Measurements from ENCODE around the gene INPP5A. TPM values are rescaled to one million over a fixed set of nuclear protein-coding genes. Genes with fewer than 3 reads are reported as not detected.

The INPP5A gene
- total RNA-seq, 4 donors from 2014 or later = 34.8 to 80.8 (median 52.8) TPM

- 53 to 76% methylated on average over 6 to 16 of the region's 16 CpGs for WGBS, 2 donors (ENCODE audit: low coverage in 1 of 2)
- in situ Hi-C loops (cut with MboI; ENCODE audit: low pct_ligation_motif_present in 1 of 4, low pct_unique_long_range_greater_than_20kb in 1 of 4, low sequenced_read_pairs in 3 of 4) = loop anchor here in 3 of 4 donors (25.0 kb wide), 2 partner anchors 111 to 139 kb away; partner anchors contain the start of gene PWWP2B (in 2 of the 3)
- no peak overlapping the region for H3K27ac ChIP-seq
- intact Hi-C loops (cut with DNase I; ENCODE audit: low total_unique reads) = no loop called here
- no peaks in the 10 kb centered on the region for H3K36me3 ChIP-seq
- no peak for TF ChIP-seq POLR2A (IDR thresholded peaks at IDR 0.05)
- TF ChIP-seq POLR2AphosphoS5 (IDR thresholded peaks at IDR 0.05) = no peak
- TF ChIP-seq EP300 (IDR thresholded peaks at IDR 0.05; ENCODE audit: low read depth) = no peak
- TF ChIP-seq CTCF (IDR thresholded peaks at IDR 0.05) = no peak
- H3K4me1 ChIP-seq = no peaks in the 10 kb centered on the region
- H3K9me3 ChIP-seq = peaks cover 0 to 3% of the 10 kb centered on the region in 2 donors
- peak; percentile 7 for DNase-seq
- no peak overlapping the region for H3K4me3 ChIP-seq
- H3K27me3 ChIP-seq = peaks cover 18% of the 10 kb centered on the region
These were observed 10.9 kb upstream of the INPP5A start for GRCh38 chr10:132526676-132527075.

GRCh38 chr10:132527339-132528063, 10.1 kb upstream of the INPP5A start:
- Histone ChIP-seq H3K4me1 (no peaks in the 10 kb centered on the region), H3K27ac (peak overlapping the region in 1 of 4 donors; percentile 21), H3K4me3 (no peak overlapping the region), H3K36me3 (no peaks in the 10 kb centered on the region), H3K27me3 (peaks cover 18% of the 10 kb centered on the region), H3K9me3 (peaks cover 0 to 3% of the 10 kb centered on the region in 2 donors)
- intact Hi-C loops (cut with DNase I; ENCODE audit: low total_unique reads) = no loop called here
- WGBS, 2 donors (ENCODE audit: low coverage in 1 of 2) = 65% methylated on average over 21 of the region's 21 CpGs; no CpG with 5 or more reads in 1 of the 2 donors
- in situ Hi-C loops (cut with MboI; ENCODE audit: low pct_ligation_motif_present in 1 of 4, low pct_unique_long_range_greater_than_20kb in 1 of 4, low sequenced_read_pairs in 3 of 4) = loop anchor here in 3 of 4 donors (25.0 kb wide), 2 partner anchors 110 to 140 kb away; partner anchors contain the start of gene PWWP2B (in 2 of the 3)
- TF ChIP-seq EP300 (IDR thresholded peaks at IDR 0.05; ENCODE audit: low read depth) (no peak), POLR2A (IDR thresholded peaks at IDR 0.05) (no peak), CTCF (IDR thresholded peaks at IDR 0.05) (no peak), POLR2AphosphoS5 (IDR thresholded peaks at IDR 0.05) (no peak)
- DNase-seq = peak; percentile 5

GRCh38 chr10:132528064-132528691, 9.4 kb upstream of the INPP5A start:
- no peak overlapping the region for H3K4me3 ChIP-seq
- H3K36me3 ChIP-seq = no peaks in the 10 kb centered on the region
- in situ Hi-C loops (cut with MboI; ENCODE audit: low pct_ligation_motif_present in 1 of 4, low pct_unique_long_range_greater_than_20kb in 1 of 4, low sequenced_read_pairs in 3 of 4) = loop anchor here in 3 of 4 donors (25.0 kb wide), 2 partner anchors 109 to 141 kb away; partner anchors contain the start of gene PWWP2B (in 2 of the 3)
- 48 to 60% methylated on average over 1 to 11 of the region's 11 CpGs for WGBS, 2 donors (ENCODE audit: low coverage in 1 of 2)
- H3K27ac ChIP-seq = peak overlapping the region in 1 of 4 donors; percentile 21
- peaks cover 18% of the 10 kb centered on the region for H3K27me3 ChIP-seq
- DNase-seq = peak; percentile 4
- peaks cover 0 to 3% of the 10 kb centered on the region in 2 donors for H3K9me3 ChIP-seq
- intact Hi-C loops (cut with DNase I; ENCODE audit: low total_unique reads) = no loop called here
- no peaks in the 10 kb centered on the region for H3K4me1 ChIP-seq
- no peak for TF ChIP-seq POLR2A (IDR thresholded peaks at IDR 0.05)
- TF ChIP-seq CTCF (IDR thresholded peaks at IDR 0.05) = no peak
- TF ChIP-seq POLR2AphosphoS5 (IDR thresholded peaks at IDR 0.05) = no peak
- no peak for TF ChIP-seq EP300 (IDR thresholded peaks at IDR 0.05; ENCODE audit: low read depth)

GRCh38 chr10:132532179-132532578, 5.4 kb upstream of the INPP5A start:
- DNase-seq = no peak
- in situ Hi-C loops (cut with MboI; ENCODE audit: low pct_ligation_motif_present in 1 of 4, low pct_unique_long_range_greater_than_20kb in 1 of 4, low sequenced_read_pairs in 3 of 4) = loop anchor here in 3 of 4 donors (10.0 to 25.0 kb wide), 4 partner anchors 77 to 145 kb away; partner anchors contain the start of gene PWWP2B (in 2 of the 3)
- 50 to 73% methylated on average over 4 to 6 of the region's 6 CpGs for WGBS, 2 donors (ENCODE audit: low coverage in 1 of 2)
- TF ChIP-seq CTCF (IDR thresholded peaks at IDR 0.05) (no peak), POLR2AphosphoS5 (IDR thresholded peaks at IDR 0.05) (no peak), EP300 (IDR thresholded peaks at IDR 0.05; ENCODE audit: low read depth) (no peak), POLR2A (IDR thresholded peaks at IDR 0.05) (no peak)
- H3K9me3 ChIP-seq = peaks cover 0 to 3% of the 10 kb centered on the region in 2 donors
- peaks cover 18% of the 10 kb centered on the region for H3K27me3 ChIP-seq
- intact Hi-C loops (cut with DNase I; ENCODE audit: low total_unique reads) = no loop called here
- H3K4me1 ChIP-seq = peaks cover 0 to 15% (median 13%) of the 10 kb centered on the region in 4 donors
- no peaks in the 10 kb centered on the region for H3K36me3 ChIP-seq
- no peak overlapping the region for H3K27ac ChIP-seq
- no peak overlapping the region for H3K4me3 ChIP-seq

Measured in transverse colon (tissue), 4 donors.